Breast epithelium (tissue), 3 donors: Measurements from ENCODE around the gene IL17C.

Source experiments
- POLR2A ChIP-seq: fragments of 450-650 bp; IDR thresholded peaks from one replicate; pipeline ENCODE4 v1.6.1; 2016; ENCODE audit warnings: antibody characterized with exemption, mild to moderate bottlenecking, moderate library complexity
- POLR2AphosphoS5 ChIP-seq, 3 donors: sonication (generic); formaldehyde crosslinking; IDR thresholded peaks; one replicate each; pipeline ENCODE4 v1.6.1; 2017; ENCODE audit warnings: antibody characterized with exemption in 3 of 3
- TF ChIP-seq, protein P1 (sequence below), 3 donors: fragments of 450-650 bp; IDR thresholded peaks; one replicate each; pipeline ENCODE4 v1.5.1; 2016 to 2017; ENCODE audit warnings: antibody characterized with exemption in 3 of 3, mild to moderate bottlenecking in 3 of 3, moderate library complexity in 3 of 3

DNA sequence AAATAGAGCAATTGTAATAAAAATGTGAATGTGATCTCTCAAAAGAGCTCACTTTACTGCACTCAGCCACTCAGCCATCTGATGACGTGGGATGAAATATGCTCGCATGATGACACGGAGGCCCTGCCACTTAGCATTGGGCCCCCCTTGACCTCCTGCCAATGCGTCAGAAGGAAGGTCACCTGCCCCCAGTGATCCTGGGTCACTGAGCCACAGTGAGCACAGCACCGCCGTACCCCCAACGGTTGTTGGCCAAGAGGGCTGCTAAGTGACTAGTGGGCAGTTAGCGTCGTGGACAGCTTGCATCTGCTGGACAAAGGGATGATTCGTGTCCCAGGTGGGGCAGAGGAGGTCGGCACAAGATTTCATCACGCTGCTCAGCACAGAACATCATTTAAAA, 45.3 kb upstream of the IL17C start:
- TF ChIP-seq, protein P1, sequence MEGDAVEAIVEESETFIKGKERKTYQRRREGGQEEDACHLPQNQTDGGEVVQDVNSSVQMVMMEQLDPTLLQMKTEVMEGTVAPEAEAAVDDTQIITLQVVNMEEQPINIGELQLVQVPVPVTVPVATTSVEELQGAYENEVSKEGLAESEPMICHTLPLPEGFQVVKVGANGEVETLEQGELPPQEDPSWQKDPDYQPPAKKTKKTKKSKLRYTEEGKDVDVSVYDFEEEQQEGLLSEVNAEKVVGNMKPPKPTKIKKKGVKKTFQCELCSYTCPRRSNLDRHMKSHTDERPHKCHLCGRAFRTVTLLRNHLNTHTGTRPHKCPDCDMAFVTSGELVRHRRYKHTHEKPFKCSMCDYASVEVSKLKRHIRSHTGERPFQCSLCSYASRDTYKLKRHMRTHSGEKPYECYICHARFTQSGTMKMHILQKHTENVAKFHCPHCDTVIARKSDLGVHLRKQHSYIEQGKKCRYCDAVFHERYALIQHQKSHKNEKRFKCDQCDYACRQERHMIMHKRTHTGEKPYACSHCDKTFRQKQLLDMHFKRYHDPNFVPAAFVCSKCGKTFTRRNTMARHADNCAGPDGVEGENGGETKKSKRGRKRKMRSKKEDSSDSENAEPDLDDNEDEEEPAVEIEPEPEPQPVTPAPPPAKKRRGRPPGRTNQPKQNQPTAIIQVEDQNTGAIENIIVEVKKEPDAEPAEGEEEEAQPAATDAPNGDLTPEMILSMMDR (IDR thresholded peaks at IDR 0.05): no peak
- TF ChIP-seq POLR2A (no peak), POLR2AphosphoS5 (IDR thresholded peaks at IDR 0.05) (no peak)
